Measurements from ENCODE around the gene EYS.
"Not testable (repeated sequence)": the region's sequence is repeated elsewhere in the genome, so short reads cannot be mapped to it uniquely, and the experiment has no call there.

The EYS gene

GRCh38 chr6:64263778-64264177 is 1443.2 kb downstream of the EYS start:
- DNase-seq, result no peak

DNA sequence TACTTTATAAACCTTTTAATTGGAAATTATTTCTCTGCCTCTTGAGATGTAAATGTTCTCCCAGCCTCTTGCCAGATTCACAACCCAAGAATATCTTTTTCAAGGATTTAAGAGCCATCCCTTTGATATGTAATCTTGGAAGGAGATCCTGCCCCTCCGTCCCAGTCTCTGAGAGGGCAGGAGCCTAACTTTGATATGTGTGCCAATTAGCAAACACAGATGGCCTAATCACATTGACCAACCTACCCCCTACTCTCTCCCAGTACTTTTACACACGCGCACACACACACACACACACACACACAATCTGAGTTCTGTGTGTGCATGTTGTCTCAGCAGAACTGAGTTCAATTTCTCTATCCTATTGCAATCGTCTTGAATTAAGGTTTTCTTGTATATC is 1447.7 kb downstream of the EYS start:
- no peak for DNase-seq

DNA sequence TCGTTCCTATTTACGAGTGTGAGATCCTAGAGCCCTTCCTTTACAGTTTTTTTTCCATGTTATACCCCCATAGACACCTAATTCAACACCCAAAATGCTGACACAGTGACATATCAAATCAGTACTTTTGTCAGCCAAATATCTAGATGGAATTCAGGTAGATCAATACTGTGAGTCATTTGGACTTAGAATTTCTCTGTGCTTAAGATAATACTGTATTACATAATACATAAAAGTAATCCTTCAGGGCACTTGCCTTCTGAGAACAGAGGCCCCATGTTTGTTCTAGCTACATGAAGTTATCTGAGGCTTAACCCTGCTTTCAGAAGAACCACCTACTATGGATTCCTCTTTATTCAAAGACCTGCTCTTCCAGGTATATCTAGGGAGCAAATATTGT is 1448.3 kb downstream of the EYS start:
- DNase-seq, result no peak

DNA sequence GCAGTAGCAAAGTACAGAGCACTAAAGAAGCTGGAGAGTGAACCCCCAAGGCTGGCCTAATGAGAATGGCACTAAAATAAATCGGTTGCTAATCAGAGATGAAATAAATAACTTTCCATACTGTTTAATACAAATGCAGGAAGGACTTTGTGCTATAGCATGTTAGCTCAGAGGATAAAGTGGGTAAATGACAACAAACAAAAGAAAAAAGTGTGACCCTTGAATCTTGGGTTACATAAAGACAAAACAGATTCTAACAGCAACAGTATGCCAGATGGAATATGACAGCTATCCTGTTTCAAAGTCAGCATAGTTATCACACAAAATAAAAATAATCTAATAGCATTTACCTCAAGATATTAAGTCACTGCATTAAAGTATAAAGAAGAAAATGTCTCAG is 1448.7 kb downstream of the EYS start:
- DNase-seq, result no peak

DNA sequence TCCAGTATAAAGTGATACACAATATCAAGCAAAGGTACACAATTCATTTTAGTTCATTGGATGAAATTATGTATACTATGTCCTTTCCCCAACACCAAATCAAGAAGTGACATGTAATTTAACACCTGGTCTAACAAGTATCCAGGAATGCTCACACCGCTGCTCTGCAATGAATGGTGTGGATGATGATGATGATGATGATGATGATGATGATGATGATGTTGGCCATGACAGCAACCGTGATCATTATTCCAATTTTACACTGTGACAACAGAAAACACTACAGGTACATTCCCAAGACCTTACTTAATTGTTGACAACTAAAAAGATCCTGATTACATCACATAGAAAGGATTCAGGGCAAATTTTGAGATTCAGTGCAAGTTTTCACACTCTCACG is 1449.4 kb downstream of the EYS start:
- no peak for DNase-seq

DNA sequence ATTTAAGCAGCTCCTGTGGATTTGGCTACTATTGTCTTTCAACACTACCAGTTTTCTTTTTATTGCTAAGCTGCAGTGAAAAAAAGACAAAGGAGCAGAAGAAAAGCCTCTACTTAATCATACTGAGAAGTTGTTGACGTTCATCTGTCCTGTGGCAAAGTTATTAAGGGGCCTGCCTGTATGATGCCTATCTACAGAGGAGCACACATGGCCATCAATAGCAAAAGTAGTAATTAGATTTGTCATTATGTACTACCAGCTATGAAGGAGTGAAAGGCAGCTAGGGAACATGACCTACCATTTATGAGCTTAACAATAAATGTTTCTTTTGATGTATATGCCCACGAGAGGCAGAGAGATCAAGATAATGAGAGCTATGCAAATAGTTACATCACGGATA is 1450.5 kb downstream of the EYS start:
- DNase-seq, result no peak

DNA sequence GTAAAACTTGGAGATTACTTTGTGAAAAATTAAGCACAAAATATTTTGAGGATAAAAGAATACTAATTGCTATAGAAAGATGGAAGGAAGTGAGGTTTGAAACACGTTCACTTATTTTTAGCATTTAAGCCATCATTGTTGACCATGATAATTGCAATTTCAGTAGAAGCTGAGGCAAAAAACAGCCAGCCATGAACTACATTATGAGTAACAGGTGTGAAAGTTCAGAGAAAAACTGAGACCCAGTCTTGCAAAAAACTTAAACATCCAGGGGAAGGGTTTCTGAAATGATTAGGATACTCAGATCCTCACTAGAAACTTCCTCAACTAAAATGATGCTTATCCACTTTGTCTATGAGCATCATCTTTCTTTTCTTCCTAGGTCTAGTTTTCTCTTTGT is 1452.0 kb downstream of the EYS start:
- no peak for DNase-seq

- no peak for DNase-seq
Observed at GRCh38 chr6:64254558-64254957, 1452.5 kb downstream of the EYS start.

DNA sequence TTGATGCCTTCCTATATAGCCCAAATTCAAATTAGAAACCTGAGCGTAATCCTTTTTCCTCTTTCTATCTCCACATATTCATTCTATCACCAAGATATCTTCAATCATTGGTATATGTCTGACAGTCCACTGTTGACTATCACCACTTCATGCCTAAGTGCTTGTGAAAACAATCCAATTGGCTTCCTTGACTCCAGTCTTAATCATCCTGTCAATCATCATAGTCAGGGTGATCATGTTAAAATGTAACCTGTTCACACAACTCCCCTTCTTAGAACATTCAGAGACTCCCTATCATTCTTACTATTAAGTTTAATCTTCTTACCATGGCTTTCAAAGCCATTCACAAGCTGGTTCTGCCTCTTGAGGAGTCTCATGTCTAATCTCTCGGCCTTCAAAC is 1454.8 kb downstream of the EYS start:
- DNase-seq, result no peak

GRCh38 chr6:64250126-64250525 is 1456.9 kb downstream of the EYS start:
- no peak for DNase-seq

GRCh38 chr6:64249115-64249514 is 1457.9 kb downstream of the EYS start:
- DNase-seq, result no peak

DNA sequence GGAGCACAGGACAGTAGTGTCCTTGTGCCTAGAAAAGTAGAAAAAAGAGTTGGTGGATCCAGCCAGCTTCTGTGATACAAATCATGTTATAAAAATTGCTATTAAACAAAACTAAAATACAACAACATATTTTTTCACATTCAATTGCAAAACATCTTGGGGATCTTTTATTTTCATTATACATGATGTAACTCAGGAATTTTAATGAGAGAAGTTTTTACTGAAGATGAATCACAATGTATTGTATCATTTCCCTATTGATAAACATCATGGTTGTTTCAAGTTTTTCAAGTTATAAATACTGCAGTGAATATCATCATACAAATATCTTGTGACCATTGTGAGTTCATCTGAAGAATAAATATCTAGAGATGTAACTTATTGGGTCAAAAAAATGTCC is 1463.4 kb downstream of the EYS start:
- DNase-seq, result no peak

- DNase-seq, result not testable (repeated sequence)
Observed at GRCh38 chr6:64238908-64239307, 1468.1 kb downstream of the EYS start.

- DNase-seq, result no peak
Observed at GRCh38 chr6:64238071-64238470, 1469.0 kb downstream of the EYS start.

DNA sequence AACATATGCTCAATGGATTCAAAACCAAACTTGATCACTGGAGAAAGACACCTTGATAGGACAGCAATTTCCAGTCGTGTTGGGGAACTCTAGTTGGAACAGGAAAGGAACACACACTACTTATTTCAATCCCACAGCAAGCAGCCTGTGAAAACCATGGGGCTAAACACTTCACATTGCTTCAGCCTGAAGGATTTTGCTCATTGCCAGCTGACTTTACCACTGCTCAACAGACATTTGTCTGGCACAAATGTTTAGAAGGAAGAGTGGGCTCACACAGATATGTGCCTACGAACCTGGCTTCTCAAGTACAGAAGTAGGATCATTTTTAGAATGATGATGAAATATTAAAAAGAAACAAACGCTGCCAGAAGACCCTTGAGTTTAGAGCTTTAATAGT is 1473.3 kb downstream of the EYS start:
- DNase-seq, result no peak

- no peak for DNase-seq
Observed at GRCh38 chr6:64231928-64232327, 1475.1 kb downstream of the EYS start.

- no peak for DNase-seq
Observed at GRCh38 chr6:64230530-64230929, 1476.5 kb downstream of the EYS start.

DNA sequence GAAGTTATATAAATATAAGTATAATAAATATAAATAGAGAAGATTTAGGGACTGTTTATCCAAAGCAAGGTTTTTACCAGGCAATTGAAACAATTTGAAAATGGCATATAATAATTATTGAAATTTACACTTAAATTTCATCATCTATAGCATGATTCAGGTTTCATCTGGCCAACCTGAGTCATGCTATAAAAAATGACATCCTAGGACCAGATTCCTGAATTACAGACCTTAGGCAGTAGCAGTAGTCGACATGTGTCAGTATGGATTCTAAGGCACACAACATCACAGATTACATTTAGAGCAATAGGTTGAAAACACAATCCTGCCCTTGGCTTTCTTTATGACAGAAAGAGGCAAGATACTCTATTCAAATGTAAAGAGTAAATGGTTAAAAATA is 1479.2 kb downstream of the EYS start:
- no peak for DNase-seq

DNA sequence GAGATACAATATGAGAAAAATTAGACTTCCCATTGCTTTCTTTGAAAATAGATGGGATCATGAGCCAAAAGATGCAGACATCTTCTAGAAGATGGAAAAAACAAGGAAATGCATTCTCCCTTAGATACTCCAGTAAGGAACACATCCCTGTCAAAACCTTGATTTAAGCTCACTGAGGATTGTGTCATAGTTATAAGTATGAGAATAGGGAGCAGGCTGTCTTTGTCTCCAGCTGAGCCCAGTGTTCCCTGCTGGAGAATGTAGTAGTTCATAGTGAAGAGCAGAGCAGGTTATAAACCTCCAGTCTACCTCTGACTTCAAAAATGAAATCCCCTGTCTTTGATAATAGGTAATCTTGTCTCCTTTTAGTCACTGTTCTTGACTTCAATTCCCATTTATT is 1481.5 kb downstream of the EYS start:
- DNase-seq, result no peak

DNA sequence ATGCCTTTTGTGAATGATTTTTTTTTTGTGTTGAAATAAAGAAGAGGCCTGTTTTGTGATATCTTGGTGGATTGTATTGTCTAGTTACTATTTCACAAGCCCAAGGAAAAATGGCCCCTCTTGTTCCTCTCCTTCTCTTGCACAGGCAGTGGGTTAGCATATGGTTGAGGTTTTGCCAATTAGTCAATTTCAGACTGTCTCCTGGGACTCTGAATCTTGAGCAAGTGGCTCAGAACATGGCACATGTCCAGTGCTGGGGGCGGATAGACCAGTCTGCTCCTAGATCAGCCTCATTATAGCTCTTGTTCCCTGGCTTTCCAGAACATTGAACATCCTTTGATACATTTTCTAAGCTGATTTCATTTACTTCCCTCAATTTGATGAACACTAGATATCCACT is 1482.2 kb downstream of the EYS start:
- DNase-seq, result no peak

- DNase-seq, result peak; percentile 27
Observed at GRCh38 chr6:64221776-64222175, 1485.2 kb downstream of the EYS start.

- DNase-seq, result no peak
Observed at GRCh38 chr6:64220801-64221200, 1486.2 kb downstream of the EYS start.

- DNase-seq, result no peak
Observed at GRCh38 chr6:64217721-64218620, 1489.1 kb downstream of the EYS start.

DNA sequence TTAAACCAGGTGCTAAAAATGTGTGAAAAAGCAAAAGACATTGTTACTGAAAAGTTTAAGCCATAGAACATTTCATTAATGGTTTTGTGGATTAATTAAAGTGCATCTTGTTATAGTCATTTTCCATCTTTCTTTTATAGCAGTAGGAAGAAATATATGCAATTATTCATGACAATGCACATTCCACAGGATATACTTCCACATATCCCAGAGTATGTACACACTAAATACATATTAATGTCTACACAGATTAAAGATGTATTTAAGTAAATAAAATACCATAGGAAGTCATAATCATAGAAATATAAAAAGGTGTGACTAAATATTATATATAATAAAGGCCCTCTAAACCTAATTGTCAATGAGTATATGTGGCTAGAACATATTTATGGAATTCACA is 1492.7 kb downstream of the EYS start:
- DNase-seq, result no peak

DNA sequence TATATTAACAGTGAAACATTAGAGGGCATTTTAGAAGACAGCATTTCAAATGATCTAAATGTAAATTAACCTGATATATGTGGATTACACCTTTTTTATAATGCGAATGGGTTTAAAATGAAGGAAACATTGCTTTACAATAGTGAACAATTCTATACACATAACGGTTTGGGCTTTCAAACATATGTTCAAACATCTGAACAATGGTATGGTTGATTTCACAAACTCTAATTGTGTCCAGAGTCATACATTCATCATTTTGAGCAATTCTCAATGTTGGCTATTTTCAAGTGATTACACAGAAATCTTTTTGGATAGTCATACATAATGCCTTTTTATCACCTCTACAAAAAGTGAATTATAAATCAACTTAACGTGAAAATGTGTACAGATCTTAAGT is 1493.3 kb downstream of the EYS start:
- DNase-seq, result no peak

All from hematopoietic multipotent progenitor cell treated with erythropoietin and hydrocortisone succinate and interleukin-3 and kit ligand, for 4 days (in vitro differentiated cells).